ENCODE results near the gene DIPK1B. TPM values are rescaled to one million over a fixed set of nuclear protein-coding genes. Genes with fewer than 3 reads are reported as not detected.

The DIPK1B gene
- total RNA-seq, 1 experiment from 2014 or later, result 45.4 TPM

DNA sequence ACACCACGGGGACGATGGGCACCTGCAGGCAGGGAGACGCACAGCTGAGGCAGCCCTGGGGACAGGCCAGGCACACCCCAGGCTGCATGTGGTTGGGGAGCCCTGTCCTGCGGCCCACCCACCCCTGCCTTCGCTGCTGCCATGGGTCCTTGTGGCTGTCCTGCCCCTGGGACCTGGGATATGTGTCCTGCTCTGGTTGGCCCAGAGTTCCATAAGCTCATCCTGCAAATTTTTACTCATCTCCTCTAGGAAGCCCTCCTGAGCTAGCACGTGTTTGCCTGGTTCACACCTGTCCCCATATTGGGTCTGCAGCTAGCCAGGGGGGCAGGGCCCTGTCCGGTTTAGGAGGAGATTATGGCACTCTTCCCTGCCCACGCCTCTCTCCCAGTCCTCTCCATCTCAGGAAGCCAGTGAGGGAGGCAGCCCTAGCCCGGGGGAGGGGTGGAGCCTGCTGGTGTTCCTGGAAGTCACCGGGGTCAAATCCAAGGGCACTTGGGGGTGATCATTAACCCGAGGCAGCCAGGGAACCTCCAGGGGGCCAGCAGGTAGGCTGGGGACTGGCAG lies 37.5 kb upstream of the DIPK1B start:
- Mint-ChIP-seq H3K27ac (peak overlapping the region; percentile 45; the same call in 1 of the 2 replicates), H3K4me3 (no peak overlapping the region), H3K9me3 (no peaks in the 10 kb centered on the region), H3K36me3 (no peaks in the 10 kb centered on the region), H3K27me3 (ENCODE audit: low read depth) (no peaks in the 10 kb centered on the region), H3K4me1 (0 out of 2 replicates have a peak, but pooled peaks cover 5% of the 10 kb centered on the region)
- TF ChIP-seq ZNF671 (CRISPR knock-in tag; IDR thresholded peaks at IDR 0.05) (no peak), GABPB1 (CRISPR knock-in tag; IDR thresholded peaks at IDR 0.05) (peak; percentile 46; the same call in 1 of the 2 replicates)
- TF ChIP-seq, protein P1, sequence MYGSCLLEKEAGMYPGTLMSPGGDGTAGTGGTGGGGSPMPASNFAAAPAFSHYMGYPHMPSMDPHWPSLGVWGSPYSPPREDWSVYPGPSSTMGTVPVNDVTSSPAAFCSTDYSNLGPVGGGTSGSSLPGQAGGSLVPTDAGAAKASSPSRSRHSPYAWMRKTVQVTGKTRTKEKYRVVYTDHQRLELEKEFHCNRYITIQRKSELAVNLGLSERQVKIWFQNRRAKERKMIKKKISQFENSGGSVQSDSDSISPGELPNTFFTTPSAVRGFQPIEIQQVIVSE (CRISPR knock-in tag; IDR thresholded peaks at IDR 0.05; ENCODE audit: borderline replicate concordance), result 0 out of 2 replicates have a peak, but pooled peaks have one; percentile 27
- ATAC-seq (peak; percentile 16), DNase-seq (ENCODE audit: low spot score) (peak; percentile 46)
- CTCF ChIA-PET, result interaction anchor here (0.6 to 2.6 kb wide), 4 partner anchors 10 to 119 kb away, joined by 3 to 17 read pairs (median 6); partner anchors contain the start of gene AGPAT2
- POLR2A ChIA-PET, result interaction anchor here (0.7 kb wide), 1 partner anchor 48 kb away, joined by 6 read pairs; no protein-coding TSS in a partner anchor

DNA sequence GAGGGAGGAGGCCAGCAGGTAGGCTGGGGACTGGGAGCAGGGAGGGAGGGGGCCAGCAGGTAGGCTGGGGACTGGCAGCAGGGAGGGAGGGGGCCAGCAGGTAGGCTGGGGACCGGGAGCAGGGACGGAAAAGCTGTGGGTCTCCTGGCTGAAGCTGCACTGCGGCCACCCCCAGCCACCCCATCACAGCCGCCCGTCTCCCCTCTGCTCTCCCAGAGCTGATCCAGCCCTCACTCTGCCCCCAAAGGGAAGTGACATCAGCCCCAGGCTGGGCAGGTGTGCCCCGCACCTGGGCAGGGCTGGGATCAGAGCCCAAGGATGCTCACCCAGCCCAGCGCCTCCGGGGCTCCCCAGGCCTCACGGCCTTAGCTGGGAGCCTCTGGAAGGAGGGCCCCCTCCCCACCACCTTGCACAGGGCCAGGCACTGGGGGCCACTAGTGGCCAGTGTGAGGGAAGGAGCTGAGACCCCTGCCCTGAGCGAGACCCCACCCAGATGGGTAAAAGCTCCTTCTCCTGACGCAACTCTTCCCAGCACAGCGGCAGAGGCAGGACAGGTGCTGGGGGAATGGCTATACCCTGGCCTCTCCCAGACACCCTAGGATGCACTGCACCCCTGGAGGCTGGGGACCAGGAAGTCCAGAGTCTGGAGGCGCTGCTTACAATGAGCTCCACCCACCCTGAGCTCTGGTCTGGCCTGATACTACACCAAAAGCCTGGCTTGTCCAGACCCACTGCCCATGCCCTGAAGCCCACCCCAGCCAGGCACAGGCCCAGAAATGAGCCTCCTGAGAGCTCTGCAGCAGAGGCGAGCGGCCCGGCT lies 36.7 kb upstream of the DIPK1B start:
- no peaks in the 10 kb centered on the region for H3K27me3 Mint-ChIP-seq (ENCODE audit: low read depth)
- ATAC-seq (no peak), DNase-seq (ENCODE audit: low spot score) (no peak)
- POLR2A ChIA-PET, result interaction anchor here (0.5 to 0.9 kb wide), 3 partner anchors 11 to 47 kb away, joined by 3 to 6 read pairs (median 6); partner anchors contain the start of gene AGPAT2
- H3K4me3 Mint-ChIP-seq, result no peak overlapping the region
- H3K4me1 Mint-ChIP-seq, result 0 out of 2 replicates have a peak, but pooled peaks cover 5% of the 10 kb centered on the region
- no peaks in the 10 kb centered on the region for H3K9me3 Mint-ChIP-seq
- TF ChIP-seq, protein P1 (CRISPR knock-in tag; IDR thresholded peaks at IDR 0.05; ENCODE audit: borderline replicate concordance), result peak; percentile 56; the same call in 1 of the 2 replicates
- no peak for TF ChIP-seq IRF2 (CRISPR knock-in tag; IDR thresholded peaks at IDR 0.05; ENCODE audit: borderline replicate concordance, low read depth)
- CTCF ChIA-PET, result interaction anchor here (0.6 to 2.6 kb wide), 7 partner anchors 11 to 120 kb away, joined by 3 to 17 read pairs (median 3); partner anchors contain the start of genes AGPAT2 and LCN10
- no peaks in the 10 kb centered on the region for H3K36me3 Mint-ChIP-seq
- H3K27ac Mint-ChIP-seq, result no peak overlapping the region

DNA sequence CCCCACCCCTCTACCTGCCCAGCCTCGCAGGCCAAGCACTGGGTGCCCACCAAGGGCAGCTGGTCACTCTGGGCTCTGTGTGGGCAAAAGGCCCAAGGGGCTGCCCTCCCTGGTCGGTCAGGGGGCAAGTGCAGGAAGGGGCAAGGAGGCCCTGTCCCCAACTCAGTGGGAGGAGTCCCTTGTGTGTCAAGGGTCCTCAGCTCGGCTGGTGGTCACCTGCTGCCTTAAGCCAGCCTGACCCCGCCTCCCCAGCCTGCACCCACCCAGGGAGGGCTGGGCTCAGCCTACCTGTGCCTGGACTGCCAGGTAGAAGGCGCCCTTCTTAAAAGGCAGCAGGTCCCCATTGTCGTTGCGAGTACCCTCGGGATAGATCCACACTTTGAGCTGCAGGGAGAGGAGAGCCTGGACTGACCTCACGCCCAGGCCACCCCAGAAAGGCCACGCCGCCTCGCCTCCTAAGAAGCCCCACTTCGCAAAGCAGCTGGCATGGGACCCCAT lies 36.0 kb upstream of the DIPK1B start:
- H3K36me3 Mint-ChIP-seq, result no peaks in the 10 kb centered on the region
- ATAC-seq (no peak), DNase-seq (ENCODE audit: low spot score) (no peak)
- H3K27ac Mint-ChIP-seq, result no peak overlapping the region
- H3K9me3 Mint-ChIP-seq, result no peaks in the 10 kb centered on the region
- TF ChIP-seq, protein P2, sequence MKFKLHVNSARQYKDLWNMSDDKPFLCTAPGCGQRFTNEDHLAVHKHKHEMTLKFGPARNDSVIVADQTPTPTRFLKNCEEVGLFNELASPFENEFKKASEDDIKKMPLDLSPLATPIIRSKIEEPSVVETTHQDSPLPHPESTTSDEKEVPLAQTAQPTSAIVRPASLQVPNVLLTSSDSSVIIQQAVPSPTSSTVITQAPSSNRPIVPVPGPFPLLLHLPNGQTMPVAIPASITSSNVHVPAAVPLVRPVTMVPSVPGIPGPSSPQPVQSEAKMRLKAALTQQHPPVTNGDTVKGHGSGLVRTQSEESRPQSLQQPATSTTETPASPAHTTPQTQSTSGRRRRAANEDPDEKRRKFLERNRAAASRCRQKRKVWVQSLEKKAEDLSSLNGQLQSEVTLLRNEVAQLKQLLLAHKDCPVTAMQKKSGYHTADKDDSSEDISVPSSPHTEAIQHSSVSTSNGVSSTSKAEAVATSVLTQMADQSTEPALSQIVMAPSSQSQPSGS (CRISPR knock-in tag; IDR thresholded peaks at IDR 0.05; ENCODE audit: borderline replicate concordance, low read depth), result no peak
- TF ChIP-seq ESRRA (CRISPR knock-in tag; IDR thresholded peaks at IDR 0.05; ENCODE audit: borderline replicate concordance) (no peak), HMGA2 (CRISPR knock-in tag; IDR thresholded peaks at IDR 0.05) (no peak)
- ChIA-PET CTCF (interaction anchor here (0.9 to 2.6 kb wide), 6 partner anchors 11 to 72 kb away, joined by 3 to 17 read pairs (median 4); partner anchors contain the start of genes AGPAT2 and LCN10), POLR2A (interaction anchor here (0.5 to 0.9 kb wide), 2 partner anchors 11 to 29 kb away, joined by 3 to 6 read pairs; partner anchors contain the start of gene AGPAT2)
- H3K27me3 Mint-ChIP-seq (ENCODE audit: low read depth), result no peaks in the 10 kb centered on the region
- 0 out of 2 replicates have a peak, but pooled peaks cover 5% of the 10 kb centered on the region for H3K4me1 Mint-ChIP-seq
- H3K4me3 Mint-ChIP-seq, result no peak overlapping the region

DNA sequence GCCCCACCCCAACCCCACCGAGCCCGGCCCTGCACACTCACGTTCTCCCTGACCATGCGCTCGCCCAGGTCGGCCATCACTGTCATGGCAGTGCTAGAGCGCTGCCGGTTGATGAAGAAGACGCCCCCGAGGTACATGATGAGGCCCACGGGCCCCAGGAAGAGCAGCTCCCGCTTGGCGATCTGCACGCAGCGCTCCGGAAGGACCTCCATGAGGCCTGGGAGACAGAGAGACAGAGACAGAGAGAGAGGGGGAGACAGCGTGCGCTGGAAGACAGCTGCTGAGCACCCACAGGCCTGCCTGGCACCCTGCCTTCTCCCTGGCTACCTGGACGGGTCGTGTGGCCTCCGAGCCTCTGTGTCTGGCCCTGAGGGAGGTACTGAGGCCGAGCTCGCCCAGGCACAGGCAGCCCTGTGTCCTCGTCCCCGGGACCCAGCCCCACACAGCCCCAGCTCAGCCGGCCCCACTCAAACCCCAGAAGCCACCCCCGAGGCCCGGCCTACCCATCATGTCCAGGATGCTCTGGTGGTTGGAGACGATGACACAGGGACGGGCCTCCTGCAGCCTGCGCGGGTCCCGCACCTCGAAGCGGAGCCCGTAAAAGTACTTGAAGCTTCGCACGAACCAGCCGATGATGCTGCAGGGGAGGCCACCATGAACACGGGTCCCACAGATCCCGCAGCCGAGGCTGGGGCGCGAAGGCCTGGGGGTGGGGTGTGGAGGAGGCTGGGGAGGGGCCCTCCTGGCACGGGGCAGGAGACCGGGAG lies 35.3 kb upstream of the DIPK1B start:
- H3K4me3 Mint-ChIP-seq, result no peak overlapping the region
- ATAC-seq, result no peak
- TF ChIP-seq RORB (CRISPR knock-in tag; IDR thresholded peaks at IDR 0.05) (no peak), CREM (CRISPR knock-in tag; IDR thresholded peaks at IDR 0.05) (no peak), TP53 (CRISPR knock-in tag; IDR thresholded peaks at IDR 0.05) (no peak), ZBTB21 (CRISPR knock-in tag; IDR thresholded peaks at IDR 0.05; ENCODE audit: borderline replicate concordance) (no peak), SMAD4 (CRISPR knock-in tag; IDR thresholded peaks at IDR 0.05) (no peak), ELF4 (CRISPR knock-in tag; IDR thresholded peaks at IDR 0.05; ENCODE audit: low read depth) (no peak), ZNF396 (CRISPR knock-in tag; IDR thresholded peaks at IDR 0.05; ENCODE audit: borderline replicate concordance) (no peak), NFATC4 (CRISPR knock-in tag; IDR thresholded peaks at IDR 0.05) (no peak), ETV6 (CRISPR knock-in tag; IDR thresholded peaks at IDR 0.05) (no peak)
- TF ChIP-seq, protein P3, sequence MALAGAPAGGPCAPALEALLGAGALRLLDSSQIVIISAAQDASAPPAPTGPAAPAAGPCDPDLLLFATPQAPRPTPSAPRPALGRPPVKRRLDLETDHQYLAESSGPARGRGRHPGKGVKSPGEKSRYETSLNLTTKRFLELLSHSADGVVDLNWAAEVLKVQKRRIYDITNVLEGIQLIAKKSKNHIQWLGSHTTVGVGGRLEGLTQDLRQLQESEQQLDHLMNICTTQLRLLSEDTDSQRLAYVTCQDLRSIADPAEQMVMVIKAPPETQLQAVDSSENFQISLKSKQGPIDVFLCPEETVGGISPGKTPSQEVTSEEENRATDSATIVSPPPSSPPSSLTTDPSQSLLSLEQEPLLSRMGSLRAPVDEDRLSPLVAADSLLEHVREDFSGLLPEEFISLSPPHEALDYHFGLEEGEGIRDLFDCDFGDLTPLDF (CRISPR knock-in tag; IDR thresholded peaks at IDR 0.05), result no peak
- TF ChIP-seq, protein P4, sequence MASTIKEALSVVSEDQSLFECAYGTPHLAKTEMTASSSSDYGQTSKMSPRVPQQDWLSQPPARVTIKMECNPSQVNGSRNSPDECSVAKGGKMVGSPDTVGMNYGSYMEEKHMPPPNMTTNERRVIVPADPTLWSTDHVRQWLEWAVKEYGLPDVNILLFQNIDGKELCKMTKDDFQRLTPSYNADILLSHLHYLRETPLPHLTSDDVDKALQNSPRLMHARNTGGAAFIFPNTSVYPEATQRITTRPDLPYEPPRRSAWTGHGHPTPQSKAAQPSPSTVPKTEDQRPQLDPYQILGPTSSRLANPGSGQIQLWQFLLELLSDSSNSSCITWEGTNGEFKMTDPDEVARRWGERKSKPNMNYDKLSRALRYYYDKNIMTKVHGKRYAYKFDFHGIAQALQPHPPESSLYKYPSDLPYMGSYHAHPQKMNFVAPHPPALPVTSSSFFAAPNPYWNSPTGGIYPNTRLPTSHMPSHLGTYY (CRISPR knock-in tag; IDR thresholded peaks at IDR 0.05), result no peak

More for the DNA sequence above, 35.3 kb upstream of the DIPK1B start:
- POLR2A ChIA-PET, result no interaction called here
- CTCF ChIA-PET, result interaction anchor here (1.4 to 2.6 kb wide), 3 partner anchors 12 to 65 kb away, joined by 3 to 17 read pairs (median 5); partner anchors contain the start of gene LCN10
- Mint-ChIP-seq H3K27ac (peak overlapping the region; percentile 79; the same call in 1 of the 2 replicates), H3K27me3 (ENCODE audit: low read depth) (no peaks in the 10 kb centered on the region), H3K36me3 (no peaks in the 10 kb centered on the region), H3K9me3 (no peaks in the 10 kb centered on the region), H3K4me1 (0 out of 2 replicates have a peak, but pooled peaks cover 5% of the 10 kb centered on the region)
- DNase-seq (ENCODE audit: low spot score), result no peak
